DMS79 (cell line): ENCODE measurements around the gene NRN1L.

Experiments
- DNase-seq: peaks from one replicate; lab custom pipeline; 2025; lab: John Stamatoyannopoulos, UW

Gene NRN1L

GRCh38 chr16:67935402-67936123, 50.9 kb downstream of the NRN1L start:
- peak; percentile 92 for DNase-seq
